BLaER1 (cell line): Measurements from ENCODE around the gene E2F2.

Experiments
- H3K27ac ChIP-seq: shearing (Covaris generic); formaldehyde crosslinking; 2 replicates; pipeline ENCODE4 v1.8.1; 2022
- H3K27me3 ChIP-seq: shearing (Covaris generic); formaldehyde crosslinking; 2 replicates; pipeline ENCODE4 v1.8.1; 2022
- H3K36me3 ChIP-seq: shearing (Covaris generic); formaldehyde crosslinking; 2 replicates; pipeline ENCODE4 v1.8.1; 2022
- H3K4me1 ChIP-seq: shearing (Covaris generic); formaldehyde crosslinking; 2 replicates; pipeline ENCODE4 v1.8.1; 2022
- H3K4me2 ChIP-seq: shearing (Covaris generic); formaldehyde crosslinking; 2 replicates; pipeline ENCODE4 v1.8.1; 2022
- H3K4me3 ChIP-seq: shearing (Covaris generic); formaldehyde crosslinking; 2 replicates; pipeline ENCODE4 v1.8.1; 2022
- H3K9ac ChIP-seq: shearing (Covaris generic); formaldehyde crosslinking; 2 replicates; pipeline ENCODE4 v1.8.1; 2022
- H3K9me3 ChIP-seq: shearing (Covaris generic); formaldehyde crosslinking; 2 replicates; pipeline ENCODE4 v1.8.1; 2022
- H4K20me1 ChIP-seq: shearing (Covaris generic); formaldehyde crosslinking; 2 replicates; pipeline ENCODE4 v1.8.1; 2022
- Cebpa-rat ChIP-seq: shearing (Covaris generic); IDR thresholded peaks from 2 replicates; pipeline ENCODE4 v1.8.1; 2022

The E2F2 gene

DNA sequence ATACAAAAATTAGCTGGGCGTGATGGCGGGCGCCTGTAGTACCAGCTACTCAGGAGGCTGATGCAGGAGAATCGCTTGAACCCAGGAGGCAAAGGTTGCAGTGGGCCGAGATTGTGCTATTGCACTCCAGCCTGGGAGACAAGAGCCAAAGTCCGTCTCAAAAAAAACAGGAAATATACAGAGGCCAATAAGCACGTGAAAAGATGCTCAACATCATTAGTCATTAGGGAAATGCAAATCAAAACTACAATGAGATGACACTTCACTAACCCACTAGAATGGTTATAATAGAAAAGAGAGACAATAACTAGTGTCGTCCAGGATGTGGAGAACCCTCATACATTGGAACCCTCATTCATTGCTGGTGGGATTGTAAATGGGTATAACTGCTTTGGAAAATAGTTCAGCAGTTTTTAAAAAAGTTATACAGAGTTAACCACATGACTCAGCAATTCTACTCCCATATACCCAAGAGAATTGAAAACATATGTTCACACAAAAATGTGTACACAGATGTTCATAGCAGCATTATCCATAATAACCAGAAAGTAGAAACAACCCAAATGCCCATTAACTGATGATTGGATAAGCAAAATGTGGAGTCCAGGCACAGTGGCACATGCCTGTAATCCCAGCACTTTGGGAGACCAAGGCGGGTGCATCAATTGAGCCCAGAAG lies 6.4 kb upstream of the E2F2 start:
- Histone ChIP-seq H3K4me2 (peak overlapping the region; percentile 60), H3K9me3 (no peaks in the 10 kb centered on the region), H3K36me3 (no peaks in the 10 kb centered on the region), H3K27ac (peak overlapping the region; percentile 51), H3K4me3 (no peak overlapping the region), H3K27me3 (no peaks in the 10 kb centered on the region), H4K20me1 (no peaks in the 10 kb centered on the region), H3K9ac (no peak overlapping the region), H3K4me1 (peaks cover 79% of the 10 kb centered on the region)
- TF ChIP-seq Cebpa-rat: no peak

DNA sequence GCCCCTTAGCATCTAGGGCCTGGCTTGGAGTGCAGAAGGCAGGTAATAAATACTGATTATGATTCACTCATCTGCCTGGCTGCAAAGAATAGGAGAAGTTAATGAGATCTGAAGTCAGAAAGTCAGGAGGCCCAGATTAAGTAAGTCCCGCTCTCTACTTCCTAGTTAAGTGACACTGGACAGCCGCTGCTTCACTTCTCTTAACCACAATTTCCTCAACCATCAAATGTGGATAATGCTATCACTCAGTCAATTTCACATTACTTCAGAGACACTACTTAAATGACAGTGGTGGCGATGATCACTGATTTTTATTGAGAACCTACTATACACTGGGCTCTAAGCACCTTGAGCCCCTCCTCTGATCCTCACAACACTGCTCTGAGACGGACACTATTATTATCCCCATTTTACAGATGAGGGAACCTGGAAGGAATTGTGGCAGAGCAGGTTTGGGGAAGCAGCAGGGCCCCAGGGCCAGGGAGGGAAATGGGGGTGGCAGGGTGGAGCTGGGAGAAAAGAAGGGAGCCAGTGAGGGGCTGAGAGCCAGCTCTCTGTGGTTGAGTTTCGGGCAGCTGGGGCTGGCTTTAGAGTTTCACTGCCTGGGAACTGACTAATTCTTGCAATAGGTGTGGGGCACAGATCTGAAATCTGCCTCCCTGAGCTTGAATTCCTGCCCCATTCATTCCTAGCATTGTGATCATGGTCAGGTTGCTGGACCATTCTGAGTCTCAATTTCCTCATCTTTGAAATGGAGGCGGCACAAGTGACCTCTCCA lies 2.4 kb upstream of the E2F2 start:
- H3K4me1 ChIP-seq: peaks cover 90% of the 10 kb centered on the region
- H3K36me3 ChIP-seq: no peaks in the 10 kb centered on the region
- peak overlapping the region; percentile 94 for H3K4me2 ChIP-seq
- H4K20me1 ChIP-seq: no peaks in the 10 kb centered on the region
- no peak overlapping the region for H3K4me3 ChIP-seq
- TF ChIP-seq Cebpa-rat: no peak
- peak overlapping the region; percentile 100 for H3K27ac ChIP-seq
- H3K9ac ChIP-seq: peak overlapping the region; percentile 99
- H3K27me3 ChIP-seq: no peaks in the 10 kb centered on the region
- H3K9me3 ChIP-seq: no peaks in the 10 kb centered on the region

DNA sequence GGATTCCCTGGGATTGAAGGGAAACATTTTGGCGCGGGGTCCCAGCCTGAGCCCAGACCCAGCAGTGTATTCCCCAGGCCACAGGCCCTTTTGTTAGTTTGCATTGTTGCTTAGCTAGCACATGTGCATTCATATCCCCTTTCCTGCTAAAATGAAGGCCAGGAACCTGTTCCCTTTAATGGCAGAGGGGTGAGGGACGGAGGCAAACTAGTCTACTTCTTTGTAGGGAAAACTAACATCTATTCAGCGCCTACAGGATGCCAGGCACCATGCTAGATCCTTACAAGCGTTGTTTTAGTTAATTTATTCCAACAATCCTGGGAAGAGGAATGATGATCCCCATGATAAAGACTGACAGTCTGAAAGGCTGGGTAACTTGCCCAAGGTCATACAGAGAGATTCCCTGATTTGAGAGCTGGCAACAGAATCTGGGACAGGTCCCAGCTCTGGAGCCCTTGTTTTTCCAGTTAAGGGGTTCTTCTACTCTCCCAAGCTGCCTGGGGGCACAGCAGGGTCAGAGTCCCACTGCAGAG lies 595 bp upstream of the E2F2 start:
- Histone ChIP-seq H3K4me1 (peaks cover 92% of the 10 kb centered on the region), H3K4me2 (peak overlapping the region; percentile 94), H3K36me3 (peaks cover 14% of the 10 kb centered on the region; the same call in 1 of the 2 replicates), H3K9ac (peak overlapping the region; percentile 99), H3K27ac (peak overlapping the region; percentile 100), H3K4me3 (peak overlapping the region; percentile 91), H3K27me3 (no peaks in the 10 kb centered on the region), H3K9me3 (no peaks in the 10 kb centered on the region), H4K20me1 (peaks cover 13% of the 10 kb centered on the region; the same call in 1 of the 2 replicates)
- no peak for TF ChIP-seq Cebpa-rat

- Histone ChIP-seq H3K9ac (peak overlapping the region; percentile 99), H3K4me2 (peak overlapping the region; percentile 94), H3K4me1 (peaks cover 92% of the 10 kb centered on the region), H3K27me3 (no peaks in the 10 kb centered on the region), H3K36me3 (peaks cover 18% of the 10 kb centered on the region; the same call in 1 of the 2 replicates), H3K27ac (peak overlapping the region; percentile 100), H3K9me3 (no peaks in the 10 kb centered on the region), H4K20me1 (peaks cover 13% of the 10 kb centered on the region; the same call in 1 of the 2 replicates), H3K4me3 (peak overlapping the region; percentile 91)
- no peak for TF ChIP-seq Cebpa-rat
Observed at GRCh38 chr1:23530087-23530746, 816 bp downstream of the E2F2 start.

GRCh38 chr1:23529146-23530086 lies 1.6 kb downstream of the E2F2 start:
- Histone ChIP-seq H4K20me1 (peaks cover 13% of the 10 kb centered on the region; the same call in 1 of the 2 replicates), H3K9ac (peak overlapping the region; percentile 99), H3K36me3 (peaks cover 20% of the 10 kb centered on the region; the same call in 1 of the 2 replicates), H3K27ac (peak overlapping the region; percentile 100), H3K27me3 (no peaks in the 10 kb centered on the region), H3K9me3 (no peaks in the 10 kb centered on the region), H3K4me1 (peaks cover 89% of the 10 kb centered on the region), H3K4me3 (peak overlapping the region; percentile 91), H3K4me2 (peak overlapping the region; percentile 94)
- no peak for TF ChIP-seq Cebpa-rat

DNA sequence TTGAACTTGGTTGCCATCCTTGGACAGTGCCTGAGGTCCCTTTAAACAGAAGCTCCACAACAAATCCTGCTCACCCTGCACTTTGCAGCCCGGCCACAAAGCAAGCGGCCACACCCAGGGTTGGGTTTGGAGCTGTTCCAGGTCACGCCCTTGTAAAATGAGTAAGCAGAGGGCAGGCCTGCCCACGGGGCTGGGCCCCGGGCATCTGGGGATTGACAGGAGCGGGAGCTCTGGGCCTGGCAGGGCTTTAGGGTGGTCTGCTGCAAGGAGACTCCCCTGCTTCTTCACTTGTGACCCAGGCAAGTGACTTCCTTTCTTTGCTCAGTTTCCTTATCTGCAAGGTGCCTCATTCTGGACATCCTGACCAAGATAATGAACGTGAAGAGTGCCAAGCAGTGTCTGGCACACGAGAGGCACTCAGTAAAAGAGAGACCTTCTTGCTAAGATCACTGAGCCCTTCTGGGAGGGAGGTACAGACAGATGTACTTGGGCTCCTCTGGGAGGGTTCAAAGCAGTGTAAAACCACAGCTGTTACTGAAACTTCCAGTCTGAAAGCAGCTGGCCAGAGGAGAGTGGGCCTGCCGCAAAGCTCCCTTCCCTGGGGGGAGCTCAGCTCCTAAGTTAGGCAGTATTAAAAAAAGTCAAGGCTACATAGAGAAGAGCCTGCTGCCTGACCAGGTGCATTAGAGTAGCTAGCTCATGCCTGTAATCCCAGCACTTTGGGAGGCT lies 2.6 kb downstream of the E2F2 start:
- H4K20me1 ChIP-seq: peaks cover 19% of the 10 kb centered on the region; the same call in 1 of the 2 replicates
- peak overlapping the region; percentile 99 for H3K9ac ChIP-seq
- H3K27me3 ChIP-seq: no peaks in the 10 kb centered on the region
- peak overlapping the region; percentile 94 for H3K4me2 ChIP-seq
- H3K9me3 ChIP-seq: no peaks in the 10 kb centered on the region
- TF ChIP-seq Cebpa-rat: no peak; the same call in 1 of the 2 replicates
- H3K36me3 ChIP-seq: peaks cover 30% of the 10 kb centered on the region
- H3K4me3 ChIP-seq: peak overlapping the region; percentile 91
- peaks cover 89% of the 10 kb centered on the region for H3K4me1 ChIP-seq
- H3K27ac ChIP-seq: peak overlapping the region; percentile 100

- H3K9me3 ChIP-seq: no peaks in the 10 kb centered on the region
- H3K36me3 ChIP-seq: peaks cover 35% of the 10 kb centered on the region
- H3K4me3 ChIP-seq: peak overlapping the region; percentile 91
- peak overlapping the region; percentile 94 for H3K4me2 ChIP-seq
- peaks cover 25% of the 10 kb centered on the region; the same call in 1 of the 2 replicates for H4K20me1 ChIP-seq
- peak overlapping the region; percentile 99 for H3K9ac ChIP-seq
- TF ChIP-seq Cebpa-rat: no peak; the same call in 1 of the 2 replicates
- H3K27me3 ChIP-seq: no peaks in the 10 kb centered on the region
- peaks cover 89% of the 10 kb centered on the region for H3K4me1 ChIP-seq
- H3K27ac ChIP-seq: peak overlapping the region; percentile 100
Observed at GRCh38 chr1:23527900-23528249, 3.2 kb downstream of the E2F2 start.

GRCh38 chr1:23527366-23527765 lies 3.7 kb downstream of the E2F2 start:
- Histone ChIP-seq H4K20me1 (peaks cover 30% of the 10 kb centered on the region; the same call in 1 of the 2 replicates), H3K27ac (peak overlapping the region; percentile 100), H3K9me3 (no peaks in the 10 kb centered on the region), H3K9ac (peak overlapping the region; percentile 99), H3K36me3 (peaks cover 40% of the 10 kb centered on the region), H3K4me1 (peaks cover 89% of the 10 kb centered on the region), H3K4me3 (peak overlapping the region; percentile 91), H3K4me2 (peak overlapping the region; percentile 94), H3K27me3 (no peaks in the 10 kb centered on the region)
- no peak for TF ChIP-seq Cebpa-rat
